ENCODE results near the gene CTH. TPM values are rescaled to one million over a fixed set of nuclear protein-coding genes. Genes with fewer than 3 reads are reported as not detected.

Gene CTH
- total RNA-seq, 1 experiment from 2014 or later: 23.5 TPM

DNA sequence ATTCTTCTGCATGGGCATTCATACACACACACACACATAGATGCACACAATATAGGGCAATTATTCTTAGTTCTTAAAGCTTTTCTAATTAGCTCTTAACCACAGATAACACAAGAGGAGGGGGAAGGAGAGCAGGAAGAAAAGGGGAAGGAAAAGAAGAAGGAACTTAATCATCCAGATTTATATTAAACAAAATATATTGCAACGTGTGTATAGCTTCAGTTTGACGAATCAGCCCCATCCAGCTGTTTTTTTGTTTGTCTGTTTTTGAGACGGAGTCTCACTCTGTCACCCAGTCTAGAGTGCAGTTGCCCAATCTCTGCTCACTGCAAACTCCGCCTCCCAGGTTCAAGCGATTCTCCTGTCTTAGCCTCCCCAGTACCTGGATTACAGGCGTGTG lies 34.9 kb upstream of the CTH start:
- intact Hi-C loops (cut with micrococcal nuclease; ENCODE audit: unreplicated experiment): no loop called here
- POLR2A ChIA-PET (ENCODE audit: low non-redundant PET): no interaction called here
- TF ChIP-seq, protein P1, sequence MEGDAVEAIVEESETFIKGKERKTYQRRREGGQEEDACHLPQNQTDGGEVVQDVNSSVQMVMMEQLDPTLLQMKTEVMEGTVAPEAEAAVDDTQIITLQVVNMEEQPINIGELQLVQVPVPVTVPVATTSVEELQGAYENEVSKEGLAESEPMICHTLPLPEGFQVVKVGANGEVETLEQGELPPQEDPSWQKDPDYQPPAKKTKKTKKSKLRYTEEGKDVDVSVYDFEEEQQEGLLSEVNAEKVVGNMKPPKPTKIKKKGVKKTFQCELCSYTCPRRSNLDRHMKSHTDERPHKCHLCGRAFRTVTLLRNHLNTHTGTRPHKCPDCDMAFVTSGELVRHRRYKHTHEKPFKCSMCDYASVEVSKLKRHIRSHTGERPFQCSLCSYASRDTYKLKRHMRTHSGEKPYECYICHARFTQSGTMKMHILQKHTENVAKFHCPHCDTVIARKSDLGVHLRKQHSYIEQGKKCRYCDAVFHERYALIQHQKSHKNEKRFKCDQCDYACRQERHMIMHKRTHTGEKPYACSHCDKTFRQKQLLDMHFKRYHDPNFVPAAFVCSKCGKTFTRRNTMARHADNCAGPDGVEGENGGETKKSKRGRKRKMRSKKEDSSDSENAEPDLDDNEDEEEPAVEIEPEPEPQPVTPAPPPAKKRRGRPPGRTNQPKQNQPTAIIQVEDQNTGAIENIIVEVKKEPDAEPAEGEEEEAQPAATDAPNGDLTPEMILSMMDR (conservative IDR thresholded peaks at IDR 0.05; ENCODE audit: low read depth, low read length): no peak
- TF ChIP-seq EZH2 (IDR thresholded peaks at IDR 0.05; ENCODE audit: borderline replicate concordance, low read depth, low read length, poor library complexity, severe bottlenecking): no peak

DNA sequence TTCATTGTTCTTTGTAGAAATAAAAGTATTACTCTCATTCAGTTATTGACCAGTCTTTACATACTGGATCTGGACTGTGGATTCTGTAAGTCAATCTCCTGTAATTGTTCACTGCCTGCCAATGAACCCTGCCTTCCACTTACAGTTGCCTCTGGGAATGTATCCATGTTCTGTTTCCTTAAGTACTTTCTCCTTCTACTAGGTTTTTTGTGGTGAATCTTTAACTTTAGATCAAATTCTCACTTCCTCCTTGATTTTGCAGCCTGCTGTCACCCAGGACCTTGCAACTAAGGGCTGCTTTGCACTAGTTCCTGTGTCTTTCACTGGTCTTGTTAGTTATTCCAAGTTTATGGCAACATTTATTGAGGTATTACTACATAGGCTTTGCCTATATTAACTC lies 28.4 kb upstream of the CTH start:
- Histone ChIP-seq H3K36me3 (ENCODE audit: insufficient read depth, low read length, poor library complexity, severe bottlenecking) (no peaks in the 10 kb centered on the region), H3K4me3 (ENCODE audit: low read depth, low read length, poor library complexity, severe bottlenecking) (no peak overlapping the region), H3K27me3 (replicated peaks; ENCODE audit: insufficient read depth, low read depth, low read length, poor library complexity) (no peaks in the 10 kb centered on the region), H3K27ac (ENCODE audit: low read depth, low read length, poor library complexity, severe bottlenecking) (no peak overlapping the region), H3K4me1 (ENCODE audit: insufficient read depth, low read length, poor library complexity, severe bottlenecking) (no peaks in the 10 kb centered on the region), H3K9me3 (ENCODE audit: low read depth, low read length, poor library complexity, severe bottlenecking) (no peaks in the 10 kb centered on the region)
- no peak for DNase-seq (ENCODE audit: low spot score)
- no TSS peak for BruUV-seq (replicated peaks)
- TF ChIP-seq EZH2 (IDR thresholded peaks at IDR 0.05; ENCODE audit: borderline replicate concordance, low read depth, low read length, poor library complexity, severe bottlenecking): no peak
- TF ChIP-seq, protein P1 (conservative IDR thresholded peaks at IDR 0.05; ENCODE audit: low read depth, low read length): no peak
- ChIA-PET CTCF (no interaction called here), POLR2A (ENCODE audit: low non-redundant PET) (no interaction called here)
- intact Hi-C loops (cut with micrococcal nuclease; ENCODE audit: unreplicated experiment): no loop called here

More for the DNA sequence above, 34.9 kb upstream of the CTH start:
- Histone ChIP-seq H3K27me3 (replicated peaks; ENCODE audit: insufficient read depth, low read depth, low read length, poor library complexity) (no peaks in the 10 kb centered on the region), H3K36me3 (ENCODE audit: insufficient read depth, low read length, poor library complexity, severe bottlenecking) (no peaks in the 10 kb centered on the region), H3K27ac (ENCODE audit: low read depth, low read length, poor library complexity, severe bottlenecking) (no peak overlapping the region), H3K4me1 (ENCODE audit: insufficient read depth, low read length, poor library complexity, severe bottlenecking) (no peaks in the 10 kb centered on the region), H3K9me3 (ENCODE audit: low read depth, low read length, poor library complexity, severe bottlenecking) (no peaks in the 10 kb centered on the region), H3K4me3 (ENCODE audit: low read depth, low read length, poor library complexity, severe bottlenecking) (no peak overlapping the region)
- CTCF ChIA-PET: no interaction called here
- DNase-seq (ENCODE audit: low spot score): no peak
- BruUV-seq (replicated peaks): no TSS peak

DNA sequence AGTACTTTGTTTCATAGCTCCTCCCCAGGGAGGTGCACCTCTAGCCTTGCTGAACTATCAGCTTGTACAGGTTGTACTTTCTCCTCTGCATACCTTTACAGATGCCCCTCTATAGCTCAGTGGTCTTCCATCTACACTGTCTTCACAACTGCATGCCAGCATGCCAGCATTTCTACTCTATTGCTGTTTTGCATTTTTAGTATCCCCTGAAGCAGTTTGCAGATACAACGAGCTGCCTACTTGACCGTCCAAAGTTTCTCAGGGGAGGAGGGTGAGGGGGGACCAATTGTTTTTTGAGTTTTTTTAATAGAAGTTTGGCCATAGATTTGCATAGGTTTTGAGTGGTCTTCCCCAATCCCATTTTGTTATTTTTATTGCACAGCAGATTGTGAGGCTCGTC lies 27.6 kb upstream of the CTH start:
- no peak for DNase-seq (ENCODE audit: low spot score)
- ChIA-PET POLR2A (ENCODE audit: low non-redundant PET) (no interaction called here), CTCF (no interaction called here)
- Histone ChIP-seq H3K4me1 (ENCODE audit: insufficient read depth, low read length, poor library complexity, severe bottlenecking) (no peaks in the 10 kb centered on the region), H3K27ac (ENCODE audit: low read depth, low read length, poor library complexity, severe bottlenecking) (no peak overlapping the region), H3K36me3 (ENCODE audit: insufficient read depth, low read length, poor library complexity, severe bottlenecking) (no peaks in the 10 kb centered on the region), H3K4me3 (ENCODE audit: low read depth, low read length, poor library complexity, severe bottlenecking) (no peak overlapping the region), H3K27me3 (replicated peaks; ENCODE audit: insufficient read depth, low read depth, low read length, poor library complexity) (no peaks in the 10 kb centered on the region), H3K9me3 (ENCODE audit: low read depth, low read length, poor library complexity, severe bottlenecking) (no peaks in the 10 kb centered on the region)
- intact Hi-C loops (cut with micrococcal nuclease; ENCODE audit: unreplicated experiment): no loop called here
- TF ChIP-seq, protein P1 (conservative IDR thresholded peaks at IDR 0.05; ENCODE audit: low read depth, low read length): no peak
- no peak for TF ChIP-seq EZH2 (IDR thresholded peaks at IDR 0.05; ENCODE audit: borderline replicate concordance, low read depth, low read length, poor library complexity, severe bottlenecking)
- BruUV-seq (replicated peaks): no TSS peak
